ENCODE measurements around the gene CLPSL1.
A peak's percentile ranks its signal among the peaks of the same experiment; 100 is the strongest.

CLPSL1 gene

DNA sequence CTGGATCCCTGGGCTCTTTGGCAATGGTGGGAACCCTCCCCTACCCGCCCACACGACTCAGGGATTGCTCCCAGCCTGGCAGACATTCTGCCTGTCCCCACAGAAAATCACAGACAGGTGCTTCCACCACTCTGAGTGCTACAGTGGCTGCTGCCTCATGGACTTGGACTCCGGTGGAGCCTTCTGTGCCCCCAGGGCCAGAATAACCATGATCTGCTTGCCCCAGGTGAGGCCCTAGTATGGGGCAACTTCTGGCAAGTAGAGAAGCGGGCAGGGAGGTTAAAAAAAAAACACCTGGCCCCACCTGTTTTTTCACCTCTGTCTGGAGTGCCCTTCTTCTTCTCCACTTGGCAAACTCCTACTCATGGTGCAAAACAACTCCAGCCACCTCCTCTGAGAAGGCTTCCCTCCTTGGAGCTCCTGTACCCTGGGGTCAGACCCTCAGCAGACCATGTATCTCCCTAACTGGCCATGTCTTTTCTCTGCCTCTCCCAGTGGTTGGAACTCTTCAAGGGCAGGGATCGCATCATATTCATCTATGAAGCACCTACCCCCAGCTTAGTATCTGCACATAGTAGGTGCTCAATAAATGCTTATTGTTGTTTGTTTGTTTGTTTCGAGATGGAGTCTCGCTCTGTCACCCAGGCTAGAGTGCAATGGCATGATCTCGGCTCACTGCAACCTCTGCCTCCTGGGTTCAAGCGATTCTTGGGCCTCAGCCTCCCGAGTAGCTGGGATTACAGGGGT, 3.3 kb upstream of the CLPSL1 start:
- Mint-ChIP-seq H3K36me3 (ENCODE audit: low read depth) (no peaks in the 10 kb centered on the region), H3K9me3 (no peaks in the 10 kb centered on the region), H3K4me3 (peak overlapping the region; percentile 80 to 87 (median 82)), H3K4me1 (no peaks in the 10 kb centered on the region), H3K27me3 (ENCODE audit: low read depth) (peaks cover 23% of the 10 kb centered on the region), H3K27ac (peak overlapping the region in 1 of 3 experiments; percentile 38)
- TF ChIP-seq, protein P1, sequence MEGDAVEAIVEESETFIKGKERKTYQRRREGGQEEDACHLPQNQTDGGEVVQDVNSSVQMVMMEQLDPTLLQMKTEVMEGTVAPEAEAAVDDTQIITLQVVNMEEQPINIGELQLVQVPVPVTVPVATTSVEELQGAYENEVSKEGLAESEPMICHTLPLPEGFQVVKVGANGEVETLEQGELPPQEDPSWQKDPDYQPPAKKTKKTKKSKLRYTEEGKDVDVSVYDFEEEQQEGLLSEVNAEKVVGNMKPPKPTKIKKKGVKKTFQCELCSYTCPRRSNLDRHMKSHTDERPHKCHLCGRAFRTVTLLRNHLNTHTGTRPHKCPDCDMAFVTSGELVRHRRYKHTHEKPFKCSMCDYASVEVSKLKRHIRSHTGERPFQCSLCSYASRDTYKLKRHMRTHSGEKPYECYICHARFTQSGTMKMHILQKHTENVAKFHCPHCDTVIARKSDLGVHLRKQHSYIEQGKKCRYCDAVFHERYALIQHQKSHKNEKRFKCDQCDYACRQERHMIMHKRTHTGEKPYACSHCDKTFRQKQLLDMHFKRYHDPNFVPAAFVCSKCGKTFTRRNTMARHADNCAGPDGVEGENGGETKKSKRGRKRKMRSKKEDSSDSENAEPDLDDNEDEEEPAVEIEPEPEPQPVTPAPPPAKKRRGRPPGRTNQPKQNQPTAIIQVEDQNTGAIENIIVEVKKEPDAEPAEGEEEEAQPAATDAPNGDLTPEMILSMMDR (IDR thresholded peaks at IDR 0.05; ENCODE audit: unreplicated experiment in 3 of 3), result no peak

DNA sequence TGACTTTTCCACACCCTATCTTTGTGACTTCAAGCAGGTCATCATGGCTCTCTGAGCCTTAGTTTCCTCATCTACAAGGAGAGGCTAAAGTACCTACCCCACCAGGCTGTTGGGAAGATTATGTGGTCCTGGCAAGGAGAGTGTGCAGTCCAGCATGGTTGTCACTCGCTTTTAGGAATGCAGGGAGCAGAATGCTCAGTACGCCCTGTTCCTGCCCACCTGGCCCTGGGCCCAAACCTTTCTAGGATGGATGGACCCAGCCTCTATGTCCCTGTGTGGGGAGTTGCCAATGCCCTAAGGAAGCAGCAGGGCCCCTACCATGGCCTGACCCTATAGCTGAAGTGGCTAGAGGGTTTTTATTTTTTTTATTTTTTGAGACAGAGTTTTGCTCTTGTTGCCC, 2.4 kb upstream of the CLPSL1 start:
- Mint-ChIP-seq H3K4me3 (peak overlapping the region; percentile 3 to 60 (median 47)), H3K27ac (no peak overlapping the region), H3K9me3 (no peaks in the 10 kb centered on the region), H3K4me1 (no peaks in the 10 kb centered on the region), H3K27me3 (ENCODE audit: low read depth) (peaks cover 23% of the 10 kb centered on the region), H3K36me3 (ENCODE audit: low read depth) (no peaks in the 10 kb centered on the region)
- TF ChIP-seq, protein P1 (IDR thresholded peaks at IDR 0.05; ENCODE audit: unreplicated experiment in 3 of 3), result no peak

DNA sequence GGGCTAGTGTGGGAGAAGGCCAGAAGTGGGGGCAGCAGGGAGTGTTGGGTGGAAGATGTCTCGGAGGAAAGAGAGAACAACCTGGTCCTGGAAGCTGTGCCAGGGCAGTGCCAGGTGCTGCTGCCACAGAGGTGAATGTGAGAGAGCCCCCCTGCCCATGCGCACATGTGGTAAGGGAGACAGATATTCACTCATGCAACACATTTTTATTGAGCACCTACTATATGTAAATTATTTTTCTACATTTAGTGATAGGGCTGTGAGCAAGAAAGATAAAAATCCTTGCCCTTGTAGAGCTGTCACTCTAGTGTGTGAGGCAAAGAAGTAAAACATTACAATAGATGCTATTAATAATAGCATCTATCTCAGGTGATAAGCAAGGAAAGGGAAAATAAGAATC, 471 bp downstream of the CLPSL1 start:
- Mint-ChIP-seq H3K9me3 (no peaks in the 10 kb centered on the region), H3K36me3 (ENCODE audit: low read depth) (no peaks in the 10 kb centered on the region), H3K4me3 (no peak overlapping the region), H3K27ac (no peak overlapping the region), H3K4me1 (no peaks in the 10 kb centered on the region), H3K27me3 (ENCODE audit: low read depth) (peaks cover 26% of the 10 kb centered on the region)
- TF ChIP-seq, protein P1 (IDR thresholded peaks at IDR 0.05; ENCODE audit: unreplicated experiment in 3 of 3), result no peak

DNA sequence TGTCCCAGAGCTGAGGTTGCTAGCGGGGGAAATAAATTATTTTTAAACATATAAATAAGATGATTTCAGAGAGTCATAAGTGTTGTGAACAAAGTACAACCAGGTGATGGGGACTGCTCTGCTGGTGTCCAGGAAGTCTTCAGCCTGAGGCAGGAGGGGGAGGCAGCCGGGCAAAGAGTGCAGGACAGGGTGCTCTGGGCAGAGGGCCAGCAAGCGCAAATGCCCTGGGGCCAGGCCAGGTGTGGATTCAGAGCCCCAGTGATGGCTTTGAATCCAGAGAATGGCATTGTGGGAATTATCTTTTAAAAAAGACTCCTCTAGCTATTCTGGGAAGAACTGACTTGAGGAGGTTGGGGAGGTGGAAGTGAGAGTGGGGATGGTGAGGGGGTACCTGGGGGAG, 1.6 kb downstream of the CLPSL1 start:
- Mint-ChIP-seq H3K9me3 (no peaks in the 10 kb centered on the region), H3K4me1 (no peaks in the 10 kb centered on the region), H3K27ac (no peak overlapping the region), H3K4me3 (no peak overlapping the region), H3K27me3 (ENCODE audit: low read depth) (peaks cover 35% of the 10 kb centered on the region), H3K36me3 (ENCODE audit: low read depth) (no peaks in the 10 kb centered on the region)
- TF ChIP-seq, protein P1 (IDR thresholded peaks at IDR 0.05; ENCODE audit: unreplicated experiment in 3 of 3), result no peak

DNA sequence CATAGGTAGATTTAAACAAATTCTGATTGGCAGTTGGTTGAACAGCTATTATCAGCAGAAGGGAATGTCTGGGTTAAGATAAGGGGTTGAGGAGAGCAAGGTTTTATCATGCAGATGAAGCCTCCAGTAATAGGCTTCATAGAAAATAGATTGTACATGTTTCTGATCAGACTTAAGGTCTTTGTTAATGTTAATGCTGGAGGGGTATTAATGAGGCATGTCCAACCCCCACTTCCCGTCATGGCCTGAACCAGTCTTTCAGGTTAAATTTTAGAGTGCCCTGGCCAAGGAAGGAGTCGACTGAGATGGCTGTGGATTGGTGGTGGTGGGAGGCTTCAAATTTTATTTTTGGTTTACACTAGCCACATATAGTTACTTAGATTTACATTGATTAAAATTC, 3.4 kb downstream of the CLPSL1 start:
- Mint-ChIP-seq H3K4me1 (no peaks in the 10 kb centered on the region), H3K27ac (no peak overlapping the region), H3K9me3 (no peaks in the 10 kb centered on the region)

More for the DNA sequence above, 3.4 kb downstream of the CLPSL1 start:
- peaks cover 44% of the 10 kb centered on the region for H3K27me3 Mint-ChIP-seq (ENCODE audit: low read depth)
- TF ChIP-seq, protein P1 (IDR thresholded peaks at IDR 0.05; ENCODE audit: unreplicated experiment in 3 of 3), result no peak
- H3K36me3 Mint-ChIP-seq (ENCODE audit: low read depth), result no peaks in the 10 kb centered on the region
- H3K4me3 Mint-ChIP-seq, result no peak overlapping the region

Data from nephron (organoid).